A549 (cell line): ENCODE results near the gene SLC11A2. TPM values are rescaled to one million over a fixed set of nuclear protein-coding genes. Genes with fewer than 3 reads are reported as not detected.

Source experiments
- ATAC-seq, 2 experiments: fragments of 200-7000 bp in 1 of 2; fragments of >200 bp in 1 of 2; cut with Nextera tagmentation in 1 of 2; cut with Tn5 transposase in 1 of 2; 3 replicates each; pipeline versions ENCODE4 v1.8.0 to v1.9.1; 2018 to 2020; ENCODE audit warnings: mild to moderate bottlenecking in 1 of 2, moderate library complexity in 1 of 2
- CTCF ChIA-PET: fragments of 300-600 bp; sonication (Branson Sonifier 250); formaldehyde crosslinking; extraction: SDS; loops from one replicate; lab custom pipeline; 2021; ENCODE audit warnings: antibody characterized with exemption, inconsistent platforms; lab: Yijun Ruan, JAX
- POLR2A ChIA-PET: fragments of 350-600 bp; formaldehyde crosslinking; extraction: SDS; loops from one replicate; lab custom pipeline; 2021; ENCODE audit warnings: antibody characterized with exemption, inconsistent platforms; lab: Yijun Ruan, JAX
- DNase-seq, 2 experiments: peaks; one replicate each; pipeline versions ENCODE4 v3.0.0 to v3.0.0-alpha.2; 2011 to 2016; ENCODE audit warnings: low read depth in 1 of 2, low spot score in 1 of 2
- FAIRE-seq: peaks from 2 replicates; lab custom pipeline; 2011; peaks lifted over from hg19 to GRCh38; lab: Jason Lieb, UNC
- H3K27ac ChIP-seq, 2 experiments: fragments of >200 bp; sonication (Bioruptor Twin); formaldehyde crosslinking; 3 replicates each; pipeline ENCODE4 v1.5.1; 2016 to 2017
- H3K4me1 ChIP-seq: fragments of >200 bp; sonication (Bioruptor Twin); formaldehyde crosslinking; 3 replicates; pipeline ENCODE4 v1.6.1; 2016
- H3K4me2 ChIP-seq: fragments of >200 bp; sonication (Bioruptor Twin); formaldehyde crosslinking; 3 replicates; pipeline ENCODE4 v1.6.1; 2016
- H3K4me3 ChIP-seq: fragments of >200 bp; sonication (Bioruptor Twin); formaldehyde crosslinking; 3 replicates; pipeline ENCODE4 v1.5.1; 2016
- H3K9me3 ChIP-seq: fragments of >200 bp; sonication (Bioruptor Twin); formaldehyde crosslinking; 3 replicates; pipeline ENCODE4 v1.6.1; 2016
- ATOH8 ChIP-seq: fragments of 250-450 bp; sonication (Bioruptor Pico); IDR thresholded peaks from 2 replicates; pipeline ENCODE4 v1.5.0; 2020; ENCODE audit warnings: low read depth, mild to moderate bottlenecking, moderate library complexity
- CHD4 ChIP-seq: fragments of 200-600 bp; sonication (generic); IDR thresholded peaks from 2 replicates; pipeline ENCODE4 v1.6.1; 2016; ENCODE audit warnings: antibody characterized with exemption, mild to moderate bottlenecking, borderline replicate concordance
- EHF ChIP-seq: fragments of 250-450 bp; sonication (Bioruptor Pico); IDR thresholded peaks from 2 replicates; pipeline ENCODE4 v1.5.0; 2020; ENCODE audit warnings: mild to moderate bottlenecking
- ESRRA ChIP-seq: fragments of 150-350 bp; IDR thresholded peaks from 2 replicates; pipeline ENCODE4 v1.6.1; 2014; ENCODE audit warnings: mild to moderate bottlenecking, low read length, borderline replicate concordance
- GATA3 ChIP-seq: IDR thresholded peaks from 2 replicates; pipeline ENCODE4 v1.6.1; 2012; ENCODE audit warnings: borderline replicate concordance
- HOXA7 ChIP-seq: fragments of 250-450 bp; sonication (Bioruptor Pico); IDR thresholded peaks from 2 replicates; pipeline ENCODE4 v1.5.0; 2020; ENCODE audit warnings: mild to moderate bottlenecking, moderate library complexity
- JUN ChIP-seq, 2 experiments: fragments of >200 bp; sonication (Bioruptor Twin); formaldehyde crosslinking; IDR thresholded peaks; 2 replicates in 1 of 2; 3 replicates in 1 of 2; pipeline ENCODE4 v1.6.1; 2016 to 2017
- KDM1A ChIP-seq: fragments of 200-600 bp; sonication (generic); IDR thresholded peaks from 2 replicates; pipeline ENCODE4 v1.6.1; 2016; ENCODE audit warnings: low read depth, mild to moderate bottlenecking
- MAZ ChIP-seq: fragments of 150-350 bp; IDR thresholded peaks from 2 replicates; pipeline ENCODE4 v1.6.1; 2014; ENCODE audit warnings: antibody characterized with exemption, low read depth, low read length, borderline replicate concordance
- RAD21 ChIP-seq, 2 experiments: fragments of >200 bp in 1 of 2; sonication (Bioruptor Twin) in 1 of 2; formaldehyde crosslinking in 1 of 2; IDR thresholded peaks in 1 of 2; conservative IDR thresholded peaks in 1 of 2; 2 replicates in 1 of 2; 3 replicates in 1 of 2; pipeline ENCODE4 v1.6.1; 2012 to 2018; ENCODE audit warnings: inconsistent platforms in 1 of 2
- REST ChIP-seq: fragments of 200-600 bp; sonication (generic); IDR thresholded peaks from 2 replicates; pipeline ENCODE4 v1.6.1; 2016; ENCODE audit warnings: antibody characterized with exemption, mild to moderate bottlenecking, moderate library complexity
- WGBS: methylation state at CpG from one replicate; pipeline ENCODE4 v1.1.6; 2017; ENCODE audit errors: missing lambda C conversion rate; 5-methylcytosine and 5-hydroxymethylcytosine counted together
- polyA plus RNA-seq, 4 experiments: library from polyadenylated mRNA; depleted of rRNA in 3 of 4; stranded (reverse); fragments of >200 nt; fragmentation: RNase III in 1 of 4; extraction: RNeasy Plus Mini Kit Qiagen cat#74134 plus additional on column Dnase treatment in 1 of 4; gene quantifications; 2 replicates in 3 of 4; 3 replicates in 1 of 4; pipeline ENCODE4 v1.2.3, GENCODE V29; 2011 to 2017
- small RNA-seq, 6 experiments: library from RNA; depleted of rRNA; stranded (forward); fragments of <200 nt; gene quantifications; one replicate each; pipeline ENCODE3, GENCODE V24; 2012

Gene SLC11A2
- polyA plus RNA-seq, 2 of the 4 experiments (the other 2 are of a cell fraction), result 30.8 to 80.7 TPM

- no peaks in the 10 kb centered on the region for H3K9me3 ChIP-seq
- CTCF ChIA-PET, result no interaction called here
- H3K4me2 ChIP-seq, result no peak overlapping the region
- FAIRE-seq (no peak), DNase-seq (no peak)
- 0 out of 3 replicates have a peak, but pooled peaks cover 5% of the 10 kb centered on the region for H3K4me1 ChIP-seq
- no peak for TF ChIP-seq GATA3
- no peak for TF ChIP-seq CHD4
- TF ChIP-seq EHF, result no peak
- no peak for TF ChIP-seq MAZ
- no peak for TF ChIP-seq KDM1A
- TF ChIP-seq HOXA7 (CRISPR knock-in tag), result no peak
- no peak for TF ChIP-seq REST
- no peak for TF ChIP-seq RAD21 (conservative IDR thresholded peaks at IDR 0.05 in 1 of 2, IDR thresholded peaks at IDR 0.05 in 1 of 2)
- TF ChIP-seq JUN (IDR thresholded peaks at IDR 0.05), result no peak
- TF ChIP-seq ATOH8 (CRISPR knock-in tag), result no peak
- no peak for TF ChIP-seq ESRRA
- TF ChIP-seq, all 56 proteins: peak for 0
- H3K27ac ChIP-seq, result no peak overlapping the region
- ATAC-seq, result no peak
- WGBS, result 89% methylated on average over 3 of the region's 3 CpGs
- H3K4me3 ChIP-seq, result no peak overlapping the region
- POLR2A ChIA-PET, result no interaction called here
These were observed 96.4 kb downstream of the SLC11A2 start for GRCh38 chr12:50929831-50930230.

Small RNA genes lying within 50 kb of the gene (small RNA-seq; reads per million reads assigned to genes)
- gene AC008121.1 (0 reads per million in 6 experiments), gene RF00019 (0 reads per million in 6 experiments), gene RNU6-1273P (0 reads per million in 6 experiments), gene RNU6-87P (0 reads per million in 6 experiments)

Other genes with a start within 250 kb of the SLC11A2 start
- not detected in 2 replicates for gene TMPRSS12, start 183.5 kb downstream of the SLC11A2 start, polyA plus RNA-seq (2011; rRNA removed)
- not detected in 3 replicates for gene TMPRSS12, start 183.5 kb downstream of the SLC11A2 start, polyA plus RNA-seq (2017; fragmentation: RNase III; extraction: RNeasy Plus Mini Kit Qiagen cat#74134 plus additional on column Dnase treatment)
- gene HIGD1C, start 73.8 kb downstream of the SLC11A2 start, polyA plus RNA-seq (2011; rRNA removed), result not detected in 2 replicates
- gene HIGD1C, start 73.8 kb downstream of the SLC11A2 start, polyA plus RNA-seq (2017; fragmentation: RNase III; extraction: RNeasy Plus Mini Kit Qiagen cat#74134 plus additional on column Dnase treatment), result not detected in 3 replicates
- 72.9 and 83.0 TPM in 2 replicates for gene LETMD1, start 21.9 kb upstream of the SLC11A2 start, polyA plus RNA-seq (2011; rRNA removed)
- gene LETMD1, start 21.9 kb upstream of the SLC11A2 start, polyA plus RNA-seq (2017; fragmentation: RNase III; extraction: RNeasy Plus Mini Kit Qiagen cat#74134 plus additional on column Dnase treatment), result 29.6 to 35.9 TPM (median 31.5 TPM) in 3 replicates
- gene CSRNP2, start 57.2 kb upstream of the SLC11A2 start, polyA plus RNA-seq (2011; rRNA removed), result 20.3 and 21.6 TPM in 2 replicates
- gene CSRNP2, start 57.2 kb upstream of the SLC11A2 start, polyA plus RNA-seq (2017; fragmentation: RNase III; extraction: RNeasy Plus Mini Kit Qiagen cat#74134 plus additional on column Dnase treatment), result 9.9 to 11.1 TPM (median 10.3 TPM) in 3 replicates
- gene TFCP2, start 146.8 kb upstream of the SLC11A2 start, polyA plus RNA-seq (2011; rRNA removed), result 36.9 and 39.8 TPM in 2 replicates
- 18.7 to 19.4 TPM (median 19.0 TPM) in 3 replicates for gene TFCP2, start 146.8 kb upstream of the SLC11A2 start, polyA plus RNA-seq (2017; fragmentation: RNase III; extraction: RNeasy Plus Mini Kit Qiagen cat#74134 plus additional on column Dnase treatment)
- gene POU6F1, start 191.7 kb upstream of the SLC11A2 start, polyA plus RNA-seq (2011; rRNA removed), result 1.3 and 1.7 TPM in 2 replicates
- 0.58 to 0.92 TPM (median 0.77 TPM) in 3 replicates for gene POU6F1, start 191.7 kb upstream of the SLC11A2 start, polyA plus RNA-seq (2017; fragmentation: RNase III; extraction: RNeasy Plus Mini Kit Qiagen cat#74134 plus additional on column Dnase treatment)
- gene DAZAP2, start 212.4 kb upstream of the SLC11A2 start, polyA plus RNA-seq (2011; rRNA removed), result 375 and 459 TPM in 2 replicates
- gene DAZAP2, start 212.4 kb upstream of the SLC11A2 start, polyA plus RNA-seq (2017; fragmentation: RNase III; extraction: RNeasy Plus Mini Kit Qiagen cat#74134 plus additional on column Dnase treatment), result 290 to 304 TPM (median 292 TPM) in 3 replicates
- gene SMAGP, start 244.0 kb upstream of the SLC11A2 start, polyA plus RNA-seq (2011; rRNA removed), result 27.2 and 38.3 TPM in 2 replicates
- 14.8 to 16.4 TPM (median 15.5 TPM) in 3 replicates for gene SMAGP, start 244.0 kb upstream of the SLC11A2 start, polyA plus RNA-seq (2017; fragmentation: RNase III; extraction: RNeasy Plus Mini Kit Qiagen cat#74134 plus additional on column Dnase treatment)